GM18861 (cell line): ENCODE data around the gene ARPP21.
A peak's percentile ranks its signal among the peaks of the same experiment; 100 is the strongest.

ENCODE experiments used
- ATAC-seq: cut with Tn5 transposase; IDR thresholded peaks from one replicate; pipeline ENCODE4 v1.9.1; 2021; ENCODE audit not compliant: unreplicated experiment

The ARPP21 gene

DNA sequence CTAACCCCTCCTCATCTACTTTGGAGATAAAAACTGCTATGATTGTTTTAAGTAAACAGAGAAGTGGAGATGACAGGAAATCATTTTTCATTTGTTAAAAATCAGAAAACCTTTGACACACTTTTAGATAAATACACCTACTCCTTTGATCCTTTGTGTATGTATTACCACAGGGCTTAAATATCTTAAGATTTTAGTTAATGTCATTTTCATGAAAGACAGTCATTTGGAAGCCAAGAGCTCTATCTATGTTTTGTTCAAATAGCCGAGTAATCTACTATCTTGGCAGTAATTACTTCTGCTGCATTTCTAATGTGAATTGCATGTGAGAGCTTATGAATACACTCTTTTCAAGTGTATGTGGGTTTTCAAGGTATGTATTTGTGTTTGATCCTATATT lies 2.0 kb downstream of the ARPP21 start:
- no peak for ATAC-seq

DNA sequence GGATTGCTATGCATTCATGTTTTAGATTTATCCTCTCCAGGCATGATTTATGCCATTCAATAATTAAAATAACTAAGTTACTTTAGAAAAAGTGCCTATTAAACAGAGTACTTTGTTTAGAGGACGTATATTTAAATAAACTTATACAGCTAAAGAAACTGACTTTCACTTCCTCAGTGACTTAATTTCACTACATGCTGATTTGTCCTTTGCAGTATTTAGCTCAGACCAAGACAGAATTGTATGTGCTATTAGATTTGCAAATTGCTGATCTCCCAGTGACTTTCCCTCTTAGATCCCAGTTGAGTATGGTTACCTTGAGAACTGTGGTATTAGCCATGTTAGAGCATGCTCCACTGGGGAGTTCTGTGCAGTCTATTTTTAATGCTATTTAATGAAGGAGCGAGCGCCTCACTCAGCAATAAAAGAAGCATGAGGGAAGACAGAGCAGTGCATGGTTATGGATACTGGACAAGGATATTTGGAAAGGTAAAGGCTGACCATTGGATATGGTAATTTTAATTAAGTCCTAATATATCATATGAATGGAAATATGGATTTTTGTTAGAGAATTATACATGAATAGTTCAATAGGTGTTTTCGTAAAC lies 2.7 kb downstream of the ARPP21 start:
- ATAC-seq, result peak; percentile 49

DNA sequence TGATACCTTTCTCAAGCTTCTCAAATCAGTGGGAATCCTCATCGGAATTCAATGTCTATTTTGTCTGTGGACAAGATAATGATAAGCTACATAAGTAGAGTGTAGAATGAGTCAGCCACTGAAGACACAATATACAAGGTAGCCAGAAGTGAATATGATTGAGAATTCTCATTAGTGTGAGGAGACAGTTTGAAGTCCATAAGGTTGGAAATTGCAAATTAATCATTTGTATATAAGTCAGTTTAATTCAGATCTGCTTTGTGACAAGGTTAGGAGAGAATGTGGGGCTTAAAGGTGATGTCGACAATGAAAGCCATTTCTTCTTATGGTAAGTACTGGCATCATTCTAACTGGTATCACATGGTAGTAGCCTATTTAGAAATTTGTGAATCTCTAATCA lies 4.2 kb downstream of the ARPP21 start:
- ATAC-seq, result no peak

DNA sequence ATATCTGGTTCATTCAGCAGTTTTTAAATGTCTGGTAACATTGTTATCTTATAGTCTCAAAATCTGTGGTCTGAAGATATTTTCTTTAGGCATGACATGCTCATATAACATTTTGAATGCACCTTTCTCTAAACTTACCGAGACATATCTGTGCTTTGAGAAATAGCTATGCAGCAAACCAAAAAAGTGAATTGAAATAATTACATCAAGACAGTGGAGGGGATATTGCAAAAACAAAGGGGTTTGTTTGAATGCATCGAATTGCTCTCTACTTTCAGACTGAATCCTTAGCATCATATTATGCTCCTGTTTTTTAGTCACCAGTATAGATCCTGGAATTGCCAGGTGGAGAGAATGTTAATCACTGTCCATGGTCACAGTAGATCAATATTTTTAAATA lies 5.1 kb downstream of the ARPP21 start:
- no peak for ATAC-seq

DNA sequence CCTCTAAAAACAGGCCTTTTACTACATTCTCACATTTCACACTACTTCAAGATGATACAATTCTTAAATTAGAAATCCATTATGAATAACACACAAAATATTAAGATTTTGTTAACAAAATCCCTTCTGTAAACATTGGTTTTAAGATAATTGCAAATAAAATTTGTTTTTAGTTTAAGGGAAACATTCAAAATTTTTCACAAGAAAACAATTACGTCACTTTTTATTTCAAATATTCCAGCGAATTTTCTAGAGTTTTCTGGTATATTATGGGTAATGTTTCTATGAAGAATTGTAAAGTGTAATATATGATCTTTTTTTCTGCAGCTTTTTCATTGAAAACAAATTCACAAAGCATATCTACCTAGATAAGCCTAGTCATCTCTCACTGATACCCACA lies 5.9 kb downstream of the ARPP21 start:
- no peak for ATAC-seq

DNA sequence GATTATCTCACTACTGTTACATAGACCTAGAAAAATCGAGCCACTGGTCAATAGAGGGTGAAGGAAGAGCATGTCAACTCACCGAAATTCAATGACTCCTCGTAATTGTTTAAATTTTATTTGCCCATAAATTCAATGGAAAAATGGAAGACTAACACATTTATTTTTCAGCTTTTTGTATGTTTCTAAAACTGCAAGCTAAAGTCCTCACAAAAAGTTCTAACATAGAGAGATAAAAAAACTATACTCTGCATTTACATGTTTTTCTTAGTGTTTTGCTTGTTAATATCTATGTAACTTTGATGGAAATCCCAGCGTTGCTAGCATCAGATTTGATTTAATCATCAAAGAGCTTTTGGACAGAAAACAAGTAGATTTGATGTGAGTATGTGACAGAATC lies 6.8 kb downstream of the ARPP21 start:
- ATAC-seq, result no peak

DNA sequence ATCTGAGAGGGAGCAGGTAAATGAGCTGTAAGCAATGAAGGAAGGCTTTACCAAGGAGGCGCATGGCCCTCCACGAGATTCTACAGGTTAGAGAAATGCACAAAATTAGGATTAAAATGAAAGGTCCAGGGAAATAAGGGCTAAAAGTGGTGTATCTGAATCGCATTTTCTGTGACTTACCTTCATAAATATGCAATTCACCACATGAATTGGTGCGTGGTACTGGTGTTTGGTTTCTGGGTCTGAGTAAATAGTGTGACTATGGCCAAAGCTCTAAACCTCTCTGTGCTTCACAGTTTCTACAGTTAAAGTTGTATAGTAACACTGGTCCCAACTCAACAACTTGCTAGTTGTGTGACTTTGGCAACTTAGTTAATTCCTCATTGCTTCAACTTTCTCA lies 8.1 kb downstream of the ARPP21 start:
- ATAC-seq, result no peak

DNA sequence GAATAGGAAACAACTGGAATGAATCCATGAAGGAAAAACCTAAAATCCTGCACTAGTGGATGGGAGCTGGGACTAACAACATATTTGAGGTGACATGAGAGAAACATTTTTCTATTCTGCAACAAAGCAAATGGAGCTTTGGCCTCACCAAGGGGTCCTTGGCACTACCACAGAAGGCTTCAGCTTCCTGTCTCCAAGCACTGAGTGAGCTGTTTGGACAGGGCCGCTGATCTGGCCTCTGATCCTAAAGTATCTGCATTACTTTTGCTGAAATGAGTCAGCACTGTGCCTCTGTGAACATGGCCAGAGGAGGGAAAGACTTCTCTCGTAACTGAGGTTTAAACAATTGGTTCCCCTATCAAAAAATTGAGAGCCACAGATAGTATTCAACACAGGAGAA lies 9.0 kb downstream of the ARPP21 start:
- ATAC-seq, result no peak

DNA sequence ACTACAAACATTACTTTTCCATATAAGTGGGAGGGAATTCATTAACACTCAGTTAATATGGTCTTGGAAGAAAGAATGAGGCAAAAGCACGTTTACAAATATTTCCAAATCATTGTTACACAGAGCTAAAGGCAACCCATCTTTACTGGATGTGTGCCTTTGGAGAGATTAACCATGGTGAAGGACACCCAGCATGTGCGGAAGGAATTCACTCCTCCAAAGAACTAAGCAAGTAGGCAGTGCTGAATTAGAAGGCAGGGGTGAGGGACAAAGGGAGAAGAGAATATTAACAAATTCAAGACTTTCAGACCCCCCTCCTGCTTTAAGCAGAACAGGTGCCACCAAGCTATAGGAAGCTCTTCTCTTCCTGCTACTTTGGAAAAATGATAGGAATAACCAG lies 10.1 kb downstream of the ARPP21 start:
- no peak for ATAC-seq

DNA sequence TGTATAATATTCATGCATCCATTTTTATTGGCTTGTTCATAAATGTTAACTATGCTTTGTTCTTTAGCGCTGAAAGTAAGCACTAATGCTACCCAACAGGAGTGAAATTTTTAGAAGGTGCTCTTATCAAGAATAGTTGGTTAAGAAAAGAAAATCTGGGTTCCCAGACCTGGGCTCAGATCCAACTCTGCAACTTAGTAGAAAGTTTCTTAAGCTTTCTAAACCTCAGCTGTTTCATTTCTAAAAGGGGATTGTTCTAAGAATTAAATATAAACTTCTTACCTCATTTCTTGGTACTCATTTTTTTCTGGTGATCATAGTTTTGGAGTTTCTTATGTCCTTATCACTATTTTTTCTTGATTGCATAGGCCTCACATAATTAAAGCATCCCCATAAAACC lies 12.1 kb downstream of the ARPP21 start:
- ATAC-seq, result no peak

DNA sequence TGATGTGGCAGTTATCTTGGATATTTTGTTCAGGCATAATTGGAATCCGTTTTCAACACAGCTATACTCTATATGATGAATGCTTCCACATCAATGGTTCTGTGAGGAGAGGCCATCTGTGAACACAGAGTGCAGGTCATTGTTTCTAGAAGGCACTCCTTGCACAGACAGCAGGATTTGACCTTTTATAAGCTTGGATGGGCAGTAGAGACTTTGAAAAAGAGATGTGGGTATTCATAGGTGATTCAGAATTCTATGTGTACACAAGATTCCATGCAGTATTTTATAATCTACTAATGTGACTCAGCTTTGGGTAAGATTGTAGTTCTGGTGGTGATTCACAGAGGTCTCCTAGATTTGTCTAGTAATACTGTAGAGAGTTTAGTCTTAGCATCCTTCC lies 12.5 kb downstream of the ARPP21 start:
- ATAC-seq, result no peak

DNA sequence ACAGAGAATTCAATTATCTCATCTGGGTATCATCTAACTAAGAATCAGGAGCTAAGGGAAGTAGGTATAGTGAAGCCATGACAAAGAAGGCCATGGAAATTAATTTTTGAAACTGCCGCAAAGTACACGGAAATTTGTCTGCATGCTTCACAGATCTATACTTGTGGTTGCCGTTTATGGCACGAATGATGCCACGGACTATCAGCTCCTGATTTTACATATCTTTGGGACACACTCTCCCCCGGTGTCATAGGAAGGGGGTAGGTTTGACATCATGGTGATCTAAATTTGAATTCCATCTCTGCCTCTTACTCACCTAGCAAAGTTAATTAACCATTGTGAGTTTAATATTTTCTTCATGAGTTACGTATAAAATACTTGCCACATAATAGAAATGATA lies 14.0 kb downstream of the ARPP21 start:
- no peak for ATAC-seq

DNA sequence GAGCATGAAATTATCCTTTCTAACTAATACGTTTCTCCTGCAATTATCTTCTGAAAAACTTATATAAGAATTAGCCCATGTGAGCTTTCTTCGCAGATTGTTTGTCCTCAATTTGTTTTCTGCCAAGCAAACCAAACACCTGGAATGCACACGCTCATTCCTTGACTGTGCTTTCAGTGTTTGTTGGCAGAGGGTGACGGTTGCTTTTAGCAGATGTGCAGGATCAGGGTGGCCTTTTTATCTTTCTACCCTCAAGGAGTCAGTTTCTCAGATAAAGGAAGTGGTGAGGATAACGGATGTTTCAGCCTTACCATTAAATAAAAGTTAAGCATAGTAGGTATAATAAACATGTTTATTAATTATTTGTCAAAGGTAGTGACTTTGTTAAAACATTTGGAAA lies 15.2 kb downstream of the ARPP21 start:
- ATAC-seq, result no peak

DNA sequence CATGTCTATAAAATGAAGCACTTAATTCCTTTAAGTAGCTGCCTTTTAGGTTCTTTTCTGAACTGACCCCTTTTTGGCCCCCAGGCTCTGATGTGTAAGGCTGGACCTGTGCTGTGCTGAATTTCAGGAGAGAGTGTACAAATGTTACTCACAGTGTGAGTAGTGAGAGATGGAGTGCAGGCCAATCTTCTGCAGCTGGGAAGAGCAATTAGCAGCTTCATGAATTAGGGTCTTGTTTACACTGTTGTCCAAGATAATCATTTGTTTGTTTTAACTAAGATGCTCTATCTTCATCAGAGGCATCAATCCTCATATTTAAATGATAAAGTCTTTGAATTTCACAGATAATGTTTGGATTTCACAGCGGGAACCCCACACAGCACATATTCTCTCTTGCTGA lies 19.4 kb downstream of the ARPP21 start:
- no peak for ATAC-seq

DNA sequence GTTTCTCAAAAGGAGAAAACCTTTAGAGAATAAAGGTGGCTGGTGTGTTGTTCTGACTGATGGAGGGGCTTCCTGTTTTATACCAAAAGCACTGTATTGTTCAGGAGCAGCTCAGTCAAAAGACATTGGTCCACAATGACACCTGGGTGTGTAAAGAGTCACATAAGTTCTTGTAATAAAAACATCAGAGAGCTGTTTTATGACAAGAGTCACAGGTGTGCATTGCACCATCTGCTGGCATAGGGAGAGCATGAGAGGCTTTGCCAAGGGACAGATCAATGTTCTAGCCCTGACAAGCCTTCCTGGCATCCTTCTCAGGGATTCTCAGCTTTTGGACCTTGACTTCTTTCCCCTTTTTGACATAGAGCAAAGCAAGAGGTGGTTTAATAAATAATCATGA lies 20.4 kb downstream of the ARPP21 start:
- no peak for ATAC-seq

DNA sequence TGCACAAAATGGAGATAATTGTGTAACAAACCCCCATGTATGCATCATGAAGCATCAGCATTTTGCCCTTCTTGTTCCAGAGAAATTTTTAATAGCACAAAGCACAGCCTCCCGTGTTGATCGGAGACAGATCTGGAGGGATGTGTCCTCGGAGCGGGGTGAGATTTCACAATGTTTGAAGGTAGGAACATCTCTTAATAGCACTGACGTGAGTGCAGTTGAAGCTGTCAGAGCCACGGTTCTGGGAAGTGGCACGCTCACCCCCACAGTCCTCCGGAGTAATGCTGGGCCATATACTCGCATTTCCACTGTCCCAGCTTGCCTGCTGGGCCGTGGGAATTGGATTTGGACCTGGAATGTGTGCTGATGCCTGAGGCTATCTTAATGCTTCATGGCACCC lies 24.1 kb downstream of the ARPP21 start:
- ATAC-seq, result no peak

DNA sequence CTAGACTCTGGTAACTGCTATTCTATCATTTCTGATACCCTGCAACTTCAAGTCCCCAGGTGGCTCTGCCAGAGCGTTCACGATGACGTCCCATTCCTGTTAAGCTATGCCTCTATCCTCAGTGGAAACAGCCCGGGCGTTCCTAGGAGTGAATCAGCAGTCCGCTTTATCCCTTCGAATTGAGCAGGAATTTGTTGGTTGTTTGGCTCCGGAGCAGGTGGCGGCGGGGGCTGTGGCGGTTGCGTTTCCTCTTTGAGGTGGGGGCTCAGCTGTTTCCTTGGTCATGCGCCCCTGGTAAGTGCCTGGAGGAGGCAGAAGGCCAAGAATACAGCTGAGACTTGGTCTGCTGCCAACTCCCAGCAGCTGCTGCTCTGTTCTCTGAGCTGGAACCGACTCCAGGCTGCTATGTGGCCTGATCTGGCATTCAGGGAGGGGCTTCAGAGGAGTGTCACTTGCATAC lies 25.2 kb downstream of the ARPP21 start:
- ATAC-seq, result no peak

DNA sequence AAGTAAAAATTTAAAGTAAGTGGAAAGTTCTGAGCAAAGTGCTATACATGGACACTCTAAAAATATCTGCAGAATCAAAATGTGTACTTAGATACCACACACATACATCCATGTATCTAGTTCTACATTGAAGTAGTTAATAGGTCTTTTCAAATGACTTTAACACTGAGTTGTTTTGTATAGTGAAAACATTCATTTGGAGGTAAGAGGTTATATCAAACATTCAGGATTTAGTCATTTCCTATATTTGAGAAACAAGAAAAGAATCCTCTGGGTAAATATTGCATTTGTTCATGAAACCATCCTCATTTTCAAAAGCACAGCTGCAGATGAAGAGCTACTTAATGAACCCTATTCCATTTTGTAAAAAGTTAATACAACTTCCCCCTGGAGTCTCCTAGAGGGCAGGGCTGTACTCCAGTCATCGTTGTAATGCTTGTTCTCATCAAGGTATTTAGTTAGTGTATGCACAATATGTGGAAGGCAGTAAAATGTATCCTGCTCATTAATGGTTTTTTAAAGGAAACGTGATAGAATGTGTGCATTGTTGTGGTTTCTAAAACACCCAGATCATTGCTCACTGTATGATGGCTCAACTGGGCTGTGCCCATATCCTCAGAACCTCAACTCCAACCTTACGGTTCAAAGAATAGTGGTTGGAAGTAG lies 26.2 kb downstream of the ARPP21 start:
- no peak for ATAC-seq

DNA sequence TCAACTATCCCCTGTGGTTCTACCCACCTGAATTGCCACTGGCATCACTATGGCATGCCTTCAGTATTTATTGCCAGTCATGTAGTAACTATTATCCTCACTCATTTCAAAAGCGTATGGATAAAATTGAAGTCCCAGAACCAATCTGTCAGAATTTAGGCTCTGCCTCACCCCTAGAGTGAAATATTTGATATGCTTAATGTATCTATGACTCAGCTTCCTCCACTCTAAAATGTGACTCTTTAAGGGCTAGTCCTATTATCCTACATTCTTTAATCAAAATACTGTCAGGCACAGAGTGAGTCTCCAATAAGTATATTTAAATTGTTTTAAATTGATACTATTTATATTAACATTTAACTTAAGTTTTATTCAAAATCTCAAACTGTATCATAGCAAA lies 27.6 kb downstream of the ARPP21 start:
- ATAC-seq, result no peak

DNA sequence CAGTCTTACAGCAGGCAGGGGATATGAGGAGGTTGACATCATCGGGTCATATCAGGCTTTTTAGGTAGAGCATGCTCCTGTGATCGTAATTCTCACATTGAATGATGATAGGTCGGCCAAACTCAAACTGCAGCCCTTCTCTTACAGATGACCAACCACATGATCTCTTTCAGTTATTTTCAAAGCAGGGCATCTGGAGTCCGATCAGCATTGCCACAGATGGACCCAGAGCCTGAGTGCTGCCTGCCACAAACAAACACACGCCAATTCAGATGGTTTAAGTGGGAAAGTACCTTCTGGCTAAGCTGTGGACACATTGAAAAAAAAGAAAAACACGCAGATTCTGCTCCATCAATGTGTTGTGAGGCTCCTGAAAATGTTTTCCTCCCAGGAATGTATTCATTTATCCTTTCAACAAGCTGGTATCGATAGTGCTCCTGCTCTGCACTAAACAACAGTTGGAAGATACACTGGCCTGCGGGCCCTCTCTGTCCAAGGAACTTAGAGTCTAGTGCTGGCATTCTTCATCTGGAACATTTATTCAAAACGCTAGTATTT lies 31.2 kb downstream of the ARPP21 start:
- no peak for ATAC-seq

DNA sequence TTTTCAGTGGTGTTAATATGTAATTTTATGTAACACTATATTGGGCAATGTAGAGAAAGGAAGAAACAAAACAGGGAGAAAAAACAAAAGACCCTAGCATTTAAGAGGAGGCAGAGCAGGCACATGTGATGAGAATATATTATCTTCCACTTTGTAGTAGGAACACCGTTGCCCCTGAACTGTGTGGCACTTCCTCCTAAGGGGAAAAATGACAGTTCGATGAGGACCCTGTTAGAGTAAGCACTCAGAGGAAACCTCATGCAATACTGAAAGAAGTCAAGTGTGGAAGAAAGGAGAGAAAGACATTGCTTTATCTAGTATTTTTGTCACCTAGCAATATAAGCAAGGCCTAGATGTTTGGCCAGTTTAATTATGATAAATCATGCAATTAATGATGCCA lies 32.2 kb downstream of the ARPP21 start:
- no peak for ATAC-seq

DNA sequence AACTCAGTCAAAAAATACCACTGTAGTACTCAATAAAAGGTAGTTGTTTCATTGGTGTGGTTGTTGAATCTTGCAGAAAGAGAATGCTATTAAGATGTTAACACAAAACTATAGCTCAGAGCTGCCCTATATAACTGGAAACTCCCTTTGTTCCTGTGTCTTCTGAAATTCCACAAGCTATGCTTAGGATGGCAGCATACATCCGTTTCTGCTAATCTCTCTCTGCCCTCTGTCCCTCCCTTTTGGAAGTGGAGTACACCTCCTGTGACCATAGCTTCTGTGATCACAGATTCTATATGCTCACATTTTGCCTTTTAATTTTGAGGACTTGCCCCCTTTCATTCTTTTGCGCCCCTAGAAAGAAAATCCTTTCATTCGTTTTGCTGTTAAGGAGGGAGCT lies 33.7 kb downstream of the ARPP21 start:
- no peak for ATAC-seq
